Stimulated activated CD4-positive, alpha-beta T cell treated with anti-CD3 and anti-CD28 coated beads, Interleukin-1b, Interleukin-23, amount 100 ng/mL, for 4 hours (primary cell): ENCODE measurements around the gene VCP.

Source experiments
- DNase-seq, 2 donors: peaks; one replicate each; pipeline ENCODE4 v3.0.0-alpha.2; 2020; ENCODE audit warnings: low read depth in 2 of 2

Gene VCP

DNA sequence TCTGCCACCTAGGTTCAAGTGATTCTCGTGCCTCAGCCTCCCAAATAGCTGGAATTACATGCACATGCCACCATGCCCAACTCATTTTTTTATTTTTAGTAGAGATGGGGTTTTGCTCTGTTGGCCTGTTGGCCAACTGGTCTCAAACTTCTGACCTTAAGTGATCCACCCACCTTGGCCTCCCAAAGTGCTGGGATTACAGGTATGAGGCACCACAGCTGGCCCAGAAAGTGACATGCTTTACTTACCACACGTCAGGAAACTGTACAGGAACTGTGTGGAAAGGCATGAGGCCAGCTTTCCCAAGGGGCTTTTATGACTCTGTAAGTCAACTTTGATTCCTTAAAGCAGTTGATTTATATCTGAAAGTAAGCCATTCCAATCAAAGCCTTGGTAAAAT is 57.9 kb downstream of the VCP start:
- DNase-seq = no peak

DNA sequence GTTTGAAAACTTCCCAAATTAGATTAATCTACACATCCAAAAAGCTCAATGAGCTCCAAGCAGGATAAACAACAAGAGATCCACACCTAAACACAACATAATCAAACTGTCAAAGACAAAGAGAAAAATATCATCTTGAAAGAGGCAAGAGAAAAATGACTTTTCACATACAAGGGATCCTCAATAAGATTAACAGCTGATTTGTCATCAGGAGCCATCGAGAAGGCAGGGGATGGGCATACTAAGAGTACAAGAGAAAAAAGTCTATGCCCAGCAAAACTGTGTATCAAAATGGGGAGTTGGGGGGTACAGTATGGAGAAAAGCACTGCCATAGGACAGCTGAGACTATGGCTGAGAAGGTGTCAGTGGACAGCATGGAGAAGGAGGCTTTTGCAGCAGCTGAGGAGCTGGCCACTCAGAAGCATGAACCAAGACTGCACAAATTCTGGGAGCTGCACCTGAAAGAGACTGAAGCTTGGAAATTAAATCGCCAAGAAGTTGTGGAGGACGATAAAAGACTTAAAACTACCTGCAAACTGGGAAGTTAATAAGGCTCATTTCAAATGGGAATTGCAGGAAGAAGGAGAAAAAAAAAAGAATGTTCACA is 62.0 kb downstream of the VCP start:
- no peak for DNase-seq
